Body of pancreas (tissue), 4 donors: ENCODE results near the gene RPH3AL. TPM values are rescaled to one million over a fixed set of nuclear protein-coding genes. Genes with fewer than 3 reads are reported as not detected.

Experiments used
- ATAC-seq: fragments of 150-250 bp; one replicate; pipeline ENCODE4 v1.9.1; 2016
- DNase-seq, 4 donors: peaks; one replicate each; pipeline ENCODE4 v3.0.0-alpha.2; 2019
- H3K27ac ChIP-seq, 4 donors: fragments of 200-600 bp; sonication (generic); 1 replicate in 3 of 4; 2 replicates in 1 of 4; pipeline versions ENCODE4 v1.5.1 to v1.6.1; 2016 to 2019; ENCODE audit warnings: mild to moderate bottlenecking in 1 of 4, mixed read lengths in 1 of 4, moderate library complexity in 1 of 4
- H3K27me3 ChIP-seq, 2 donors: fragments of 200-600 bp; sonication (generic); one replicate each; pipeline ENCODE4 v1.6.0; 2016; ENCODE audit warnings: mild to moderate bottlenecking in 1 of 2
- H3K36me3 ChIP-seq, 2 donors: fragments of 200-600 bp; sonication (generic); replicated peaks in 1 of 2; 2 replicates each; pipeline ENCODE4 v1.5.1; 2016; ENCODE audit warnings: low read depth in 2 of 2; ENCODE audit not compliant: insufficient read depth in 1 of 2
- H3K4me1 ChIP-seq: fragments of 200-600 bp; sonication (generic); one replicate; pipeline ENCODE4 v1.6.0; 2016
- H3K4me3 ChIP-seq, 2 donors: fragments of 200-600 bp; sonication (generic); 1 replicate in 1 of 2; 2 replicates in 1 of 2; pipeline ENCODE4 v1.5.1; 2016 to 2019
- H3K9me3 ChIP-seq, 3 donors: fragments of 200-600 bp; sonication (generic); 1 replicate in 2 of 3; 2 replicates in 1 of 3; pipeline ENCODE4 v1.5.1; 2016
- POLR2A ChIP-seq, 3 donors: fragments of 450-650 bp; IDR thresholded peaks; one replicate each; pipeline ENCODE4 v1.6.1; 2016; ENCODE audit warnings: antibody characterized with exemption in 3 of 3, mild to moderate bottlenecking in 2 of 3
- WGBS, 2 donors: methylation state at CpG; one replicate each; pipeline ENCODE4 v1.1.5; 2017; 5-methylcytosine and 5-hydroxymethylcytosine counted together
- intact Hi-C: fragments of 100-400 bp; cut with DNase I; formaldehyde crosslinking; loops from one replicate; pipeline ENCODE4 v1.15.1; 2023
- total RNA-seq, 2 donors: library from RNA; depleted of rRNA; stranded (reverse); fragments of >200 nt; gene quantifications; one replicate each; pipeline ENCODE4 v1.1.0, GENCODE V29; 2016
- TF ChIP-seq, protein P1 (sequence below), 7 experiments: fragments of 450-650 bp in 4 of 7; fragments of 200-600 bp in 3 of 7; sonication (generic) in 3 of 7; IDR thresholded peaks; one replicate each; pipeline ENCODE4 v1.5.1; 2016 to 2019; ENCODE audit warnings: antibody characterized with exemption in 7 of 7

The RPH3AL gene
- total RNA-seq, 2 donors from 2014 or later, result 77.1 to 89.5 TPM

DNA sequence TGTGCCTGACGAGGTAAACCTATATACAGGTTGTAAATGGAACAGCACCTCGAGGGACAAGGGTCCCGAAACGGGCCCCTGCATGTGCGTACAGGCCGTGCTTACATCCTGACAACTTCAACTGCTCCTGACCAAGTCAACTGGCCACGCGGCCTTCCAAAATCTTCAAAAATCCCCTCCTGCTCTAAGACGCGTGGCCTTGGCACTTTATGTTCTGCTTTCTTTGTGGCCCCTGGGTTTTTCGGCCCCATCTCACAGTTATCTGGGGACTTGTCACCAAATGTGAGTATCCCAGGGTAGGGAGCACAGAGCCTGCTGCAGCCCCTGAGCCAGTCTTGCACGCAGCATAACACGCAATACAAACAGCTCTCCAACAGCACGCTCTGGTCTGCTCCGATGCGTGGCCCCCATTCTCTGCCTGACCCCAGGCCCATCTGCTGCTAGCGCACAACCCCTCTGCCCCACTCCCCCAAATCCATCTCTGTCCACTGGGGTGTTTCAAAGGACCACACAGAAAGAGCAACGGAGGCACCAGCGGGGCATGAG is 659 bp downstream of the RPH3AL start:
- intact Hi-C loops, result no loop called here
- DNase-seq (no peak), ATAC-seq (no peak)
- H3K9me3 ChIP-seq, result no peaks in the 10 kb centered on the region
- H3K36me3 ChIP-seq, result no peaks in the 10 kb centered on the region
- no peaks in the 10 kb centered on the region for H3K27me3 ChIP-seq
- peaks cover 82% of the 10 kb centered on the region for H3K4me1 ChIP-seq
- H3K27ac ChIP-seq, result peak overlapping the region; percentile 93 to 99 (median 98)
- TF ChIP-seq, protein P1, sequence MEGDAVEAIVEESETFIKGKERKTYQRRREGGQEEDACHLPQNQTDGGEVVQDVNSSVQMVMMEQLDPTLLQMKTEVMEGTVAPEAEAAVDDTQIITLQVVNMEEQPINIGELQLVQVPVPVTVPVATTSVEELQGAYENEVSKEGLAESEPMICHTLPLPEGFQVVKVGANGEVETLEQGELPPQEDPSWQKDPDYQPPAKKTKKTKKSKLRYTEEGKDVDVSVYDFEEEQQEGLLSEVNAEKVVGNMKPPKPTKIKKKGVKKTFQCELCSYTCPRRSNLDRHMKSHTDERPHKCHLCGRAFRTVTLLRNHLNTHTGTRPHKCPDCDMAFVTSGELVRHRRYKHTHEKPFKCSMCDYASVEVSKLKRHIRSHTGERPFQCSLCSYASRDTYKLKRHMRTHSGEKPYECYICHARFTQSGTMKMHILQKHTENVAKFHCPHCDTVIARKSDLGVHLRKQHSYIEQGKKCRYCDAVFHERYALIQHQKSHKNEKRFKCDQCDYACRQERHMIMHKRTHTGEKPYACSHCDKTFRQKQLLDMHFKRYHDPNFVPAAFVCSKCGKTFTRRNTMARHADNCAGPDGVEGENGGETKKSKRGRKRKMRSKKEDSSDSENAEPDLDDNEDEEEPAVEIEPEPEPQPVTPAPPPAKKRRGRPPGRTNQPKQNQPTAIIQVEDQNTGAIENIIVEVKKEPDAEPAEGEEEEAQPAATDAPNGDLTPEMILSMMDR (IDR thresholded peaks at IDR 0.05), result no peak
- no peak for TF ChIP-seq POLR2A (IDR thresholded peaks at IDR 0.05)
- WGBS, 2 donors, result 33 to 41% methylated on average over 16 to 19 of the region's 19 CpGs
- H3K4me3 ChIP-seq, result peak overlapping the region in 1 of 2 donors; percentile 6

DNA sequence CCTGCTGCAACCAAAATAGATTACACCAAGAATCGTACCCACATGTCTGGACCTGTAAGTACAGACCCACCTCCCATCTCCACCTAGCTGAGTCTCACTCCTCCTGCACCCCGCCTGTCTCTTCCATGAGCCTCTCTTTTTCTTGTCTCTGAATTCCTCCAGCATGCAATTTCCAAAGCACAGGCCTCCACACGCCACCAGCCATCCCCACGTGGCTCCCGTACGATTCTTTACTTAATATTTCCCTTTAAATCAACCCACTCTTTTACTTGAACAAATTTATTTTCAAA is 1.2 kb downstream of the RPH3AL start:
- ATAC-seq (no peak), DNase-seq (no peak)
- Histone ChIP-seq H3K27ac (peak overlapping the region; percentile 93 to 99 (median 98)), H3K9me3 (no peaks in the 10 kb centered on the region), H3K4me3 (no peak overlapping the region), H3K27me3 (no peaks in the 10 kb centered on the region), H3K36me3 (no peaks in the 10 kb centered on the region), H3K4me1 (peaks cover 82% of the 10 kb centered on the region)
- 43 to 63% methylated on average over 6 of the region's 6 CpGs for WGBS, 2 donors
- TF ChIP-seq POLR2A (IDR thresholded peaks at IDR 0.05), result no peak
- TF ChIP-seq, protein P1 (IDR thresholded peaks at IDR 0.05), result no peak
- intact Hi-C loops, result no loop called here

DNA sequence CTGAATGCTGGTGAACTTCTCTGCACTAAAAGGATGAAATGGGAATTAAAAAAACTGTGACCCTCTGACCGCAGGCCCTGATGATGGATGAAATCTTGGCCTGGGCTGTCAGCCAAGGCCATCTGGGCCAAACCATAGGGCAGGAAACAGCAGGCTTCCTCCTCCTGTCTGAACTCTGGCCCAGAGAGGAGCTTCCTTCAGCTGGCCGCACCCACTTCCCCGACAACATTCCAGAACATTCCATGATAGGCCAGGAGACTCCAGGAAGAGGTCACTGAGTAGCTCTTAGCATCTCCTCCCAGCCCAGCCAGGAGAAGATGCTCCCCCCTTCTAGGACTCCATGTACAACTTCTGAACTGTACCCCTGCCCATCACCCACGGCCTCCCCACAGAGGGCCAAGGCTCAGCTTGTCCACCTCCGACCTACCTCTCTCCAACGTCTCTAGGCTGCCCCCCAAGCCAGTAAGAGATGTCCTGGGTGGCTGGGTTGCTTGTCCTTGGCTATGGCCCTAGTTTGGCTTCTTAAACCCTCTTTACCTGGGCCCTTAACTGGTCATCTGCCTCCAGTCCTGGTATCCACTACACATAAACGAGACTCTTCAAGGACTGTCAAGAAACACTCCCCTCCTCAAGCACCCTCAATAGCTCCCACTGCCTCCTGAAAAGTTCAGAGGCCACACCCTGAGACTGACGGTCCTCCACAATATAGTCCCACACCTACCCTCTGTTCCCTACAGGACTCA is 1.7 kb downstream of the RPH3AL start:
- Histone ChIP-seq H3K36me3 (no peaks in the 10 kb centered on the region), H3K4me1 (peaks cover 82% of the 10 kb centered on the region), H3K4me3 (no peak overlapping the region), H3K27me3 (no peaks in the 10 kb centered on the region), H3K27ac (peak overlapping the region; percentile 93 to 99 (median 98)), H3K9me3 (no peaks in the 10 kb centered on the region)
- ATAC-seq, result peak; percentile 27
- intact Hi-C loops, result no loop called here
- WGBS, 2 donors, result 23 to 30% methylated on average over 8 of the region's 8 CpGs
- no peak for TF ChIP-seq POLR2A (IDR thresholded peaks at IDR 0.05)
- TF ChIP-seq, protein P1 (IDR thresholded peaks at IDR 0.05), result no peak
- DNase-seq, result peak; percentile 69 to 89 (median 80)

DNA sequence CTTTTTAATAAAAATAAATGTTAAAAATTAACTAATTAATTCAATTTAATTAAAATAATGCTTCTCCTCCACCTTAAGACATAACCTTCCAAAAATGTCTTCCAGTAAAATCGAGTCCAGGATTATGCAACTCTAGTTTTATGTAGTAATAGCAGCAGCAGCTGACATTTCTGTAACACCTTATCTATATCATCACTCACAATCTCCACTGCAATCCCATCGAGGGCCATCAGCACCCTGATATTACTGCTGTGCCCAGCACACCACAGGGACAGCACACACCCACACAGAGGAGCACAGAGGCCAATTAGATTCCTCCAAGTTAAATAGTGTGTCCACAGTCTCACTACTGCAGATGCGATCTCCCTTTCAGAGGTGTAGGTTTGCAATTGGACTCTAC is 2.9 kb downstream of the RPH3AL start:
- DNase-seq (no peak), ATAC-seq (no peak)
- TF ChIP-seq POLR2A (IDR thresholded peaks at IDR 0.05), result no peak
- TF ChIP-seq, protein P1 (IDR thresholded peaks at IDR 0.05), result no peak
- Histone ChIP-seq H3K4me3 (no peak overlapping the region), H3K36me3 (no peaks in the 10 kb centered on the region), H3K27me3 (no peaks in the 10 kb centered on the region), H3K4me1 (peaks cover 74% of the 10 kb centered on the region), H3K9me3 (no peaks in the 10 kb centered on the region), H3K27ac (peak overlapping the region; percentile 74 to 99 (median 94))
- WGBS, 2 donors, result 31 to 36% methylated on average over 3 of the region's 3 CpGs
- intact Hi-C loops, result no loop called here
